ENCODE data around the gene RADIL.

DNA sequence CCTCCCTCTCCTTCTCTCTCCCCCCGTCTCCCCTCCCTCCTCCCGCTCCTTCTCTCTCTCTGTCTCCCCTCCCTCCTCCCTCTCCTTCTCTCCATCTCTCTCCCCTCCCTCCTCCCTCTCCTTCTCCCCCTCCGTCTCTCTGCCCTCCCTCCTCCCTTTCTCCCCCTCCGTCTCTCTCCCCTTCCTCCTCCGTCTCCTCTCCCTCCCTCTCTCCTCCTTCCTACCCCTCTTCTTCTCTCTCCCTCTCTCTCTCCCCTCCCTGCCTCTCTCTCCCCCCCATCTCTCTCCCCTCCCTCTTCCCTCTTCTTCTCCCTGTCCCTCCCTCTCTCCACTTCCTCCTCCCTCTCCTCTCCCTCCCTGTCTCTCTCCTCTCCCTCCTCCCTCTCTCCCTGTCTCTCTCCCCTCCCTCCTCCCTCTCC lies 75.9 kb downstream of the RADIL start:
- TF ChIP-seq, protein P1, sequence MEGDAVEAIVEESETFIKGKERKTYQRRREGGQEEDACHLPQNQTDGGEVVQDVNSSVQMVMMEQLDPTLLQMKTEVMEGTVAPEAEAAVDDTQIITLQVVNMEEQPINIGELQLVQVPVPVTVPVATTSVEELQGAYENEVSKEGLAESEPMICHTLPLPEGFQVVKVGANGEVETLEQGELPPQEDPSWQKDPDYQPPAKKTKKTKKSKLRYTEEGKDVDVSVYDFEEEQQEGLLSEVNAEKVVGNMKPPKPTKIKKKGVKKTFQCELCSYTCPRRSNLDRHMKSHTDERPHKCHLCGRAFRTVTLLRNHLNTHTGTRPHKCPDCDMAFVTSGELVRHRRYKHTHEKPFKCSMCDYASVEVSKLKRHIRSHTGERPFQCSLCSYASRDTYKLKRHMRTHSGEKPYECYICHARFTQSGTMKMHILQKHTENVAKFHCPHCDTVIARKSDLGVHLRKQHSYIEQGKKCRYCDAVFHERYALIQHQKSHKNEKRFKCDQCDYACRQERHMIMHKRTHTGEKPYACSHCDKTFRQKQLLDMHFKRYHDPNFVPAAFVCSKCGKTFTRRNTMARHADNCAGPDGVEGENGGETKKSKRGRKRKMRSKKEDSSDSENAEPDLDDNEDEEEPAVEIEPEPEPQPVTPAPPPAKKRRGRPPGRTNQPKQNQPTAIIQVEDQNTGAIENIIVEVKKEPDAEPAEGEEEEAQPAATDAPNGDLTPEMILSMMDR (IDR thresholded peaks at IDR 0.05) = no peak
- TF ChIP-seq POLR2A (IDR thresholded peaks at IDR 0.05) = no peak

Data from lower leg skin (tissue), 3 donors.